HG03521 (cell line): ENCODE data around the gene EBPL.
"Not testable (repeated sequence)": the region's sequence is repeated elsewhere in the genome, so short reads cannot be mapped to it uniquely, and the experiment has no call there.

Experiments used
- ATAC-seq: cut with Tn5 transposase; IDR thresholded peaks from one replicate; pipeline ENCODE4 v1.9.1; 2021; ENCODE audit warnings: mild to moderate bottlenecking, moderate library complexity; ENCODE audit not compliant: unreplicated experiment

Gene EBPL

GRCh38 chr13:49690995-49691784, at the start of gene EBPL:
Gene EBPL (minus strand): TSS chr13:49691486. CDS start chr13:49691424, 62 bp downstream.
- peak; percentile 96 for ATAC-seq

DNA sequence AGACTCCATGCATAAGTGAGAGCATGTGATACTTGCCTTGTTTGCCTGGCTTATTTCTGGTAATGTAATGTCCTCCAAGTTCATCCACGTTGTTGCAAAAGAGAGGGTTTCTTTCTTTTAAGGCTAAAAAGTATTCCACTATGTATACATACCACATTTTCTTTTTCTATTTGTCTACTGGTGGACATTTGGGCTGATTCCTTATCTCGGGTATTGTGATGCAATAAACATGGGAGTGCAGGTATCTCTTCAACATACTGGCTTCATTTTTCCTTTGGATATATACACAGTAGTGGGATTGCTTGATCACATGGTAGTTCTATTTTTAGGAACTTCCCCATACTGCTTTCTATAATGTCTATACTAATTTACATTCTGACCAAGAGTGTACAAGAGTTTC, 49.6 kb upstream of the EBPL start:
- ATAC-seq = no peak

- no peak for ATAC-seq
Measured at GRCh38 chr13:49739498-49740187, 48.4 kb upstream of the EBPL start.

GRCh38 chr13:49733181-49733951, 42.1 kb upstream of the EBPL start:
- ATAC-seq = no peak

GRCh38 chr13:49731766-49732165, 40.5 kb upstream of the EBPL start:
- no peak for ATAC-seq

- ATAC-seq = no peak
Measured at GRCh38 chr13:49716615-49717014, 25.3 kb upstream of the EBPL start.

DNA sequence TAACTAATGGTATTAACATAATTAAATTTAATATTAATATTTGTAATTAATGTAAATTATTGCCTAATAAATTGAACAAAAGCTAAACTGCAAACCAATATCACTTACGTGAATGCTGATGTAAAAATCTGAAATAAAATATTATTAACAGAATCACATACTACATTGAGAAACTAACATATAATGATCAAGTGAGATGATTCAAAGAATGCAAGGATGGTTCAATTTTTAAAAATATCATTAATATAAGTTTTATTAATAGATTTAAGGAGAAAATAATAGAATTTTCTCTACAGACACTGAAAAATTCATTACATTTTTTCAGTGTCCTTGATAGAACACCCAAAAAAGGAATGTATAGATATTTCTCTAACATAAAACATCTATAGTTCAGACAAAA, 23.5 kb upstream of the EBPL start:
- no peak for ATAC-seq

- no peak for ATAC-seq
Measured at GRCh38 chr13:49711218-49711863, 20.1 kb upstream of the EBPL start.

GRCh38 chr13:49704264-49704663, 13.0 kb upstream of the EBPL start:
- not testable (repeated sequence) for ATAC-seq

DNA sequence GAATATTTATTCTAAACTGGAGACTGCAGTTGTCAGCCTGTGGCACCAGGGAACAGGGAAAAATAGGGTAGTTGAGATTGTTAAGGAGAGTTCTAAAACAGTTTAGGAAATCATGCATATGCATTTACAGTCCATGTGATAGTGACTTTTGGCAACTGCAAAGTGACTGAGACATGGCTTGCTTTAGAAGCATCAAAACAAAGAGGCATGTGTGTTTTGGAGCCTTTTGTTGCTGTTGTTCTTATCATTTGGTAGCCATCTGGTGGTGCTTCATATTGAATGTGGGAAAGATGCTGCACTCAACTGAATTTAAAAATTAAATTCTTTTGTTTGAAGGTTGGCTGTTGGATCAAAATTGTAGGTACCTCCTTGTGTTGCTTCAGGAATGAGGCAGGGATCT, 10.2 kb upstream of the EBPL start:
- ATAC-seq = no peak

DNA sequence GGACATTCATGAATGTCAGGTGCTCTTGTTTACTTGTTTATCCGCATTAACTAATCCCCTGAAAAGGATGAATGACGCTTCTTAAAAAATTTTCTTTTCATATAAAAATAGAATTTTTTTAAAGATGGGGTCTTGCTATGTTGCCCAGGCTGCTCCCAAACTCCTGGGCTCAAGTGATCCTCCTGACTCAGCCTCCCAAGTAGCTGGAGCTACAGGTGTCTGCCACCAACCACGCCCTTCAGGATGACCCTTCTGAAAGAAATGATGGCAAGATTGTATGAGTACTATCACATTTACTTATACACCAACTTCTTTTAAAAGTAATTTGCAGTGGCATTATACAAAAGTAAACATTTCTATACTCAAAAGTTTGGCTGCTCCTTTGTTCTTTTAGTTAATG, 6.2 kb upstream of the EBPL start:
- no peak for ATAC-seq

- ATAC-seq = no peak
Measured at GRCh38 chr13:49694446-49694845, 3.2 kb upstream of the EBPL start.

GRCh38 chr13:49693877-49694276, 2.6 kb upstream of the EBPL start:
- ATAC-seq = no peak

- no peak for ATAC-seq
Measured at GRCh38 chr13:49693191-49693733, 2.0 kb upstream of the EBPL start.

DNA sequence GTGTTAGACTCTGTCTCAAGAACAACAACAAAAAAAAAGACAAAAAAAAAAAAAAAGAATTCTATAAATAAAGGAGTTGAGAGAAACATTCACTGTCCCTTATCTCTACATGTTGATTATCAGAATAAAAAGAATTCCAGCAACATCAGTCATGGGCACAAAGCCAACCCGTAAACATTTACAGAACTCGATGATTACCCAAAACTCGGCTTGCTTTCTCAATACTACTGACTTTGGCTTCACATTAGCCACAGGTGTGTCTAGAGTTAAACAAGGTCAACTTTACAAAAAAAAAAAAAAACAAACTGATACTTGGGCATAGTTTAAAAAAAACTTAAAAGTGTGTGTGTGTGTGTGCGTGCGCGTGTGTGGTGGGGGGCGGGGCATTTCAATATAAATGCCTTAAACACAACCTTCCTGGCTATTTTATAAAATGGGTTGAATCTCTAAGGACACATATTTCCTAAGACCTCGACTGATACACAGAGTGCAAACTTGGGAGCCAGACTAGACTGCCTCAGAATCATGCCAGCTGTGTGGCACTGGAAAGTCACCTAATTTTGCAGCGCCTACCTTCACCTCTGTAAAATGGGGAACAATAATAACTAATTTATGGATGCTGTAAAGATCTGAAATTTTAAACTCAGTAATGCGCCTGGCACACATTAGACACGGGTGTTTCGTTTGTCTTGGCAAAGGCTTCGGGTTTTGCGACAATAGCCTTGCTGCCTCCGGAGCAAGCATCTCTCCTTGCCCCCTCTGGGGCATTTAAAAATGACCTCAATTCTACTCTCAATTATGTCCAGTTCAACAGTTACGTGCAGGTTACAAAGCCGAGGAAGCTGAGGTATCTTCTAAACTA, 922 bp downstream of the EBPL start:
- peak; percentile 15 for ATAC-seq

- ATAC-seq = no peak
Measured at GRCh38 chr13:49683489-49683888, 7.8 kb downstream of the EBPL start.

DNA sequence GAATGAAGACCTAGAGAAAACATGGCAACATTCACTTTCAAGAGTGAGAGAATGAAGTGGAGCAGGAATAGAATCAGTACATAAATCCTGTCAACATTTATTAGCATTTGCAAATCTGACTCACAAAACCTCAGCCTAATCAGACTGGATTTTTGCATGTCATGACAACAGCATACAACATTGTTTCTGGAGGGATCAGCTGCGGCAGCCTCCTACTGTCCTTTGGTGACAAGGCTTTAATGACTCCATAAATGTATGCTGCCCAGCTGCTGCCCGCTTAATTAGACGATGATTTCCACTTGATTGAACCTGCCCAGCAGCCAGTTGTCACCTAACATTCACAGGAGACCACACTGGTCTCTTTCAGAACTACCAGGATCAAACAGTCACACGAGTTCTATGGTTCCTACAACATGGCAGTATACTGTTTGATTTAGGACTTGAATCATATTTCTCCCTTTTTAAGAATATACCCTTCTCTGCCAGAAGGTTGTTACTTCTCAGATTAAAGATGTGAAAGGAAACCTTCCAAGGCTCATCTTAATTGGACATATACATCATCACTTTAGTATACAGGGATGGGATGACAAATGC, 9.3 kb downstream of the EBPL start:
- ATAC-seq = no peak

DNA sequence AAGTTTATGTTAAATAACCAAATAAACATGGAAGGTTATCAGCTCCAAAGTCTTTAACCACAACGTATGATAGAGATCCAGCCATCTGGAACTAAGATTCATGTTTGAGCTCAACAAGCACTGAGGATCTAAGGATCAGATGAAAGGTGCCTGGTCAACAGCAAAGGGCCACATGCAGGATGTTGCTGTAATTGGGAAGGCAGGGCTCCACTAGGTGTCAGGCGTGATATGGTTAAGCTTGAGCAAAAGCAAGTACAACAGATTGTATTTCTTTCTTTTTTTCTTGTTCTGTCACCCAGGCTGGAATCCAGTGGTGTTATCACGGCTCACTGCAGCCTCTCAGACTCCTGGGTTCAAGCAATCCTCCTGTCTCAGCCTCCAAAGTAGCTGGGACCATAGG, 12.0 kb downstream of the EBPL start:
- ATAC-seq = no peak

DNA sequence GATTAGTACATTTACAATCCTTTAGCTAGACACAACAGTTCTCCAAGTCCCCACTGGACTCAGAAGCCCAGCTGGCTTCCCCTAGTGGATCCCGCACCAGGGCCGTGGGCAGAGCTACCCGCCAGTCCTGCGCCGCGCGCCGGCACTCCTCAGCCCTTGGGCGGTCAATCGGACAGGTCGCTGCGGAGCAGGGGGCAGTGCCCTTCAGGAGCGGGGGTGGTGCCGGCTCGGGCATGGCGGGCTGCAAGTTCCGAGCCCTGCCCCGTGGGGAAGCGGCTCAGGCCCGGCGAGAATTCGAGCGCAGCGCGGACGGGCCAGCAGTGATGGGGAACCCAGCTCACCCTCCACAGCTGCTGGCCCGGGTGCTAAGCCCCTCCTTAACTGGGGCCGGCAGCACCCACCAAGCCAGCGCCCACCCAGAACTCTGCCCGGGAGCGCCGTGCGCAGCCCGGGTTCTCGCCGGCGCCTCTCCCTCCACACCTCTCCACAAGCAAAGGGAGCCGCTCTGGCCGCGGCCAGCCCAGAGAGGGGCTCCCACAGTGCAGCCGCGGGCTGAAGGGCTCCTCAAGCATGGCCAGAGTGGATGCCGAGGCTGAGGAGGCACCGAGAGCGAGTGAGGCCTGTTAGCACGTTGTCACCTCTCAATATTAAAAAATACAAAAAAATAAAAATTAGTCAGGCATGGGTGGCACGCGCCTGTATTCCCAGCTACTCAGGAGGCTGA, 12.9 kb downstream of the EBPL start:
- no peak for ATAC-seq
